Right hindlimb (tissue), 1 donor: ENCODE data around the gene IL22RA1.

Experiments used
- DNase-seq: peaks from one replicate; pipeline ENCODE4 v3.0.0-alpha.2; 2018

IL22RA1 gene

GRCh38 chr1:24111996-24112779 lies 30.8 kb downstream of the IL22RA1 start, which contains the start of gene MYOM3:
Gene MYOM3 (minus strand): TSS chr1:24112135. CDS start chr1:24108636, 3,499 bp downstream.
- DNase-seq, result peak; percentile 82

DNA sequence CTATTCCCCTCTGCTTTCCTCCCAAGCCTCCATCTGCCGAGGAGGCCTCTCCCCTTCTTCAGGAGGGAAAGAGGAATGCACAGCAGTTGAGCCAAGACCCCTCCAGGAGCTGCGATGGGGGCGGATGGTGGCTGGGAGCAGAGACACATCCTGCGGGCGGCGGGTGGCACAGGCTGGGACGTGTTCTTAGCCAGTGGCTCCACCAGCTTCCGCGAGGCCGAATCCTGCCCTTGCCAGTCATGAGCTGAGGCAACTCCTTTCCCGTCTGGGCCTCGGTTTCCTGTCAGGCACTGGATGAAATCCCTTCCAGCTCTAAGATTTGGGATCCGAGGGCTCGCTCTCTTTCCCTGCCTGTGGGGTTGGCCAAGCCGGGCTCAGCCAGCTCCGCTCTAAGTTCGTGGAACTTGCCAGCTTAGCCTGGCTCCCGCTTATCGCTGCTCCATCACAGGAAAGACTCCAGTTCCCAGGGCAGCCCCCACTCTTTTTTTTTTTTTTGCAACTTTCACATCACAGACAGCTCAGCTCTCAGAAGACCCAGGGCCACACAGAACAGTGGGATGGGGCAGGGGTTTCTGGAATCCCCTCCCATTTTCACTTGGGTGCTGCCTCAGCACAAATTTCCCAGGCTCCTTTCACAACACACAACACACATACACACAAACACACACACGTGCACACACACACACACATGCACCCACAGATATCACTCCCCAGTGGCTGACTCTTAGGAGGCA lies 31.5 kb downstream of the IL22RA1 start:
- DNase-seq, result no peak

DNA sequence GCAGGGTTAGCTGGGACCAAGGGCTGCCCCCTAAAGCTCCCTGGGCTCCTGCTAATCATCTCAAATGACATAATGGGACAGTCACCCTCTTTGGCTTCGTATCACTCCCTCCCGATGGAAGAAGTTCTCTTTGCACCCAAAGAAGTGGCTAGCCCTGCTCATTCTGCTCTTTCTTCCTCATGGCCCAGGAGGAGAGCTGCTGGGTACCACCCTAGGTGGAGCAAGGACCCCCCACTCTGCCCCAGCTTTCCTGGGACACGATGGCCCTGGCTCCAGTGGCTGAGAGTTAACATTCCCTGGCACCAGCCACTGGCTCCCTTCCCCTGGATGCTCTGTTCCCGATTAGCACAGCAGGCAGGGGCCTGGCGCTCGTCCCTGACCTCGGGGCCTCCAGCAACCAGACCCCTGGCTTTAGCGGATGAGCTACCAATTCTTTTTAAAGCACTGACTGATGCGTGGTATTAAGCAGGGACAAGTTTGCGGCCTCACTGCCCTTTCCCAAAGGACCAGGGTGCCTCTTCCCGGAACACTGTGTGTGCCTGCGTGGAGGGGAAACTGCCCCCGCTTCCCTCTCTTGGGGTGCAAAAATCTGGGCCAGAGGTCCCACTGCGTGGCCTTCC lies 32.2 kb downstream of the IL22RA1 start:
- peak; percentile 50 for DNase-seq

GRCh38 chr1:24109686-24110475 lies 33.1 kb downstream of the IL22RA1 start:
- no peak for DNase-seq

DNA sequence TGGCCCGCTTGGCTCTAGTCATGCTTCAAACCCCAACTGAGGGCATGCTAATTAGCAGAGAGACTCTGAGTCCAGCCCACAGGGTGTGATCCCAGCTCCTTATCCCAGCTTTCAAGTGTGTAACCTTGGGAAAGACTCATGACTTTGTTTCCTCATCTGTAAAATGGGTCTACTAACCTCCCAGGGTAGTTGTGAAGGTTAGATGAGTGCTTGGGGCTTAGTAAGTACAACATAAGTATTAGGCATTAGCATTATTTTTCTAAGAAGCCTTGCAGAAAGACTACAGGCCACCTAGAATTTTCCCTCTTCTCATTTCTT lies 33.8 kb downstream of the IL22RA1 start:
- no peak for DNase-seq

DNA sequence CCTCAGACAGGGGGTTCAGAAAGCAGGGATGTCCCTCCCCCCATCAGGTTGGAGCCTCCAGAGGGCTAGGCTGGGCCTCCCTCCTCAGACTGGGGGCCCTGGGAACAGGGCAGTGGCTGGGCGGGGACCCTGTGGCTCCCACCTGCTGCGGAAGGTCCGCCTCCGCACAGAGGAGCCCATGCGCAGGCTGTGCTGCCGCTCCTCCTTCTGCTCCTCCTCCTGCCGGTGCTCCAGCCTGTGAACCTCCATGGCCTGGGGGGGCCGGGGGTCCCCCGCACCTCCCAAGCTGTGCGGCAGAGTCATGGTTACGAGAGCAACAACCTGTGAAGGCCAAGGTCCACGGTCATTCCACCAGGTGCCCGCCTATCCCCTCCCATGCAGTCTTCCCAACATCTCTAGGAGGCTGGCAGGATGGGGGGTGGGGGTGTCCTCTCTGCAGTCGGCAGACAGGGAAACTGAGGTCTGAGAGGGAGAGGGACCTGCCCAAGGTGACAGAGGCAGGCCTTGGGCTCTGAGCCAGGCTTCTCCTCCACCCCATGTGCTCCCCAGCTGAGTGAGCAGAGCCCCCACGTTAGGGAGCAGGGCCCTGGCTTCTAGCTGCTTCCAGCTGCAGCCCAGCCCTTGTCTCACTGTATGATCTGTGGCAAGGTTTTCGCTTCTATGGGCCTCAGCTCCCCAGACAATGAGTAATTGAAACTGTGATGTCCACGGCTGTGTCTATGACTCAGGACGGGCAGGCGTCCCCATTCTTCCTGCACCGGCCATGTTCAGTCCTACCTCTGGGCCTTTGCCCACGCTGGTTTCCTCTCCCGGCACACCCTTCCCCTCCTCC lies 34.4 kb downstream of the IL22RA1 start:
- DNase-seq, result no peak

- no peak for DNase-seq
Measured at GRCh38 chr1:24107462-24108138, 35.3 kb downstream of the IL22RA1 start.

DNA sequence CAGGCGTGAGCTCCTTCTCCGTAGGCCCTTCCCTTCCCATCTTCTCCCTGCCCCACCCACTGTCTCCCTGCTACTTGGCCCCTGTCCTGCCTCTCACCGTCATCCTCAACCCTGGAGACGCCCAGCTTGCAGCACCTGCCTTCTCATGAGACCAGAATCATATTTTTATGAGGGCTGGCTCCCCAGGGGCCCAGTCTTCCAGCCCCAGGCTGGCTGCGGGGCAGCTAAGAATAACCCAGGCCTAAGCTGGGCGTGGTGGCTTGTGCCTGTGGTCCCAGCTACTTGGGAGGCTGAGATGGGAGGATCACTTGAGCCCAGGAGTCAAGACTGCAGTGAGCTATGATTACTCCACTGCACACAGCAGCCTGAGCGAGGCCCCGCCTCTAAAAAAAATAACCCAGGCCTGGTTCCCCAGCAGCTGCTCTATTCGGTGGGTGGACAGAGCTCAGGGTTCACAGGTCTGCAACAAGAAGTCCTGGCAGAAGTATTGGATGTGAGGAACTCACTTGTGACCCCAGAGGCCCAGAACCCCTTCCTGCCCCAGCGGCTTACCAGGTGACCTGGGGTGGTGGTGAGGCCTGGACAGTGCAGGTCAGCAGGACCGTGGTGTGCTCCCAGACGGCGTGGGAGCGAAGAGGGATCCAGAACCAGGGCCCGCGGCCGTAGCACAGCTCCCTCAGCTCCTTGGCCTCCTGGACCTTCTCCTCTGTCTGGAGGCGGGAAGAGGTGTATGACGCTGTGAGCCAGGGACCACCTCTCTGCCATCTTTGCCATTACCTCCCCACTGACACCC lies 37.4 kb downstream of the IL22RA1 start:
- DNase-seq, result no peak

- DNase-seq, result no peak
Measured at GRCh38 chr1:24104854-24105253, 38.1 kb downstream of the IL22RA1 start.

- DNase-seq, result no peak
Measured at GRCh38 chr1:24103879-24104278, 39.1 kb downstream of the IL22RA1 start.

DNA sequence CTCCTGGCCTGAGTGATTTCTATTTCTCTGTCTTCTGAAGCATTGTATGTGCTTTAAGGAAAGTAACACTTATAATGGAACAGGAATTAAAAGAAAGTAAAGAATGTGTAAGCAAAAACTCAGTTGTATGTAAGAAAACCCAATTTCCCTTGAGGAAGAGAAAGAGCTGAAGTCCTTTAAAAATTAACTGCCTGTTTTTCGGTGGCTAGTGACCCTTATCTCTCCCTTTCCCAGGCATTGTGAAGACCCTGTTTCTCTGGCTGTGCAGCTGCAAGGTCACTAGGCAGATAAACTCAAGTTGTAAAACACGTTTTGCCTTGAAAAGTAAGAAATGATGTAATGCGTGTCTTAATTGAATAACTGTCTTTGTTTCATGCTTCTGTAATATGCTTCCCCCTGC lies 39.5 kb downstream of the IL22RA1 start:
- DNase-seq, result no peak

DNA sequence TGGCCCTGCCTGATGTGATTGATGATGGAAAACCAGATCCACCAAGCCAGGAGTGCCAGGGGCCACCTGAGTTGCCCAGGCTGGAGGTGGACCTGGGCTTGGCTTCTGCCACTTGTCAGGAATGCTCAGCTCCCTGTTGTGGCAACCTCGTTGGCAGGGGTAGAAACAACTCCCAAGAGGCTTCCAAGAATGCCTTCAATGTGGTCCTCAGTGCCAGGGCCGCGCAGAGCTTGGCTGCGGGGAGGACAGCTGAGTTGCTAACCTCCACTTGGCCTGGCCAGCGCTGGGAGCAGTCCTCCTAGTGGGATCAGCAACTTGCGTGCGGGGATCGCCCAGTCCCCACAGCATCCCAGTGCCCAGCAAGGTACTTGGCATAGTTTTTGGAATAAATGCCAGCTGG lies 40.0 kb downstream of the IL22RA1 start:
- DNase-seq, result peak; percentile 59

DNA sequence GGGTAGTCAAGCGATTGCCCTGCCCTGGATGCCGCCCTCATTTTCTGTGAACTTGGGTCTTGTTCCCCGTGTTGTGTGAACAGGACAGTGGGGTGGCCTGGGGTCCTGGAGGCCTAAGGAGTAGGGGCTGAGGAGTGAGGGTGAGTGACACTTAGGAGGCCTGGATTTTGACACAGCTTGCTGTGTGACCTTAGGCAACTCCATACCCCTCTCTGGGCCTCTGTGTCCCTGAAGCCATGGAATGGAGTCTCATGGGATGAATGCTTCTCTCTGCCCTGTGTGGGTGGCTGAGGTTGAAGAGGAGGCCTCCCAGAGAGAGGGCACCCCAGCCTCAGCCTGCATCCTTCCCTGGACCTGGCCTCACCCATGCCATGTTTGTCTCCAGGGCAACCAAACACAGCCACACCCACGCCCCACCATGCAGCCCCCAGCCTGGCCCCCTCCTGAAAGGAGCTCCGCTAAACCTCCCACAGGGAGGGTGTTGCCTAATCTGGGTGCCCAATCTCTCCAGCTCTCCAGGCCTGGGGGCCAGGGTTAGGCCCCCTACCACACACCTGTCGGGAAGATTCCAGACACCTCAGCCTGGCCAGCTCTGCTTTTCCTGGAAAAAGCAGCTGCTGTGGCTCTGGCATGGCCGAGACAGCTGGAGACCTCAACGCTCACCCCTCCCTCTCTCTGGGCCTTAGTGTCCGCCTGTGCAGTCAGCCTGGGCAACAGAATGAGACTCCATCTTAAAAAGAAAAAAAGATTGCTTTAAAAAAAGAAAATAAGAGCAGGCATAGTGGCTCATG lies 40.9 kb downstream of the IL22RA1 start:
- peak; percentile 83 for DNase-seq

DNA sequence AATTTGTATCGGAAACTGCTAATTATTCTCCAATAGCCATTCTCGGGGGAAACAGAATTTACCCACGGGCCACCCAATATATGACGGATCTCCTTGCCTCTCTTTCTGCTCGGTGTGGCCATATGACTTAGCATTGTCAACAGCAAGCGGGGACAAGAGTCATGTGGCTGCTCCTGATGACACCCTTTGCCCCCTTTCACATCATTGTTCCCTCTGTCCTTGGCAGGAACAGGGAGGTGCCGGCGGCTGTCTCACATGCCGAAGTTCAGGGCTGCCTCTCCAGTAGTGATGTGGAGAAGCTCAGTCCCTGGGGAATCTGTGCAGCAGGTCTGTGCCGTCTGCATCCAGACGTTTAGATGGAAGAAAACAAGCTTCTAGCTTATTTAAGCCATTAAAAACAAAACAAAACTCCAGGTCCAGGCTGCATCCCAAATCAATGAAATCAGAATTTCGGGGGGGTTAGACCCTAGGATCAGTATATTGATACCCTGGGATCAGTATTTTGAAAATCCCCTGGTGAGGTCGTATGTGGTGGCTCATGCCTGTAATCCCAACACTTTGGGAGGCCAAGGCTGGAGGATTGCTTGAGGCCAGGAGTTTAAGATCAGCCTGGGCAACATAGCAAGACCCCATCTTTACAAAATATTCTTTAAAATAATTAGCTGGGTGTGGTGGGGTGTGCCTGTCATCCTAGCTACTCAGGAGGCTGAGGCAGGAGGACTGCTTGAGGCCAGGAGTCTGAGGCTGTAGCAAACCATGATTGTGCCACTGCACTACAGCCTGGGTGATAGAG lies 41.8 kb downstream of the IL22RA1 start:
- no peak for DNase-seq

DNA sequence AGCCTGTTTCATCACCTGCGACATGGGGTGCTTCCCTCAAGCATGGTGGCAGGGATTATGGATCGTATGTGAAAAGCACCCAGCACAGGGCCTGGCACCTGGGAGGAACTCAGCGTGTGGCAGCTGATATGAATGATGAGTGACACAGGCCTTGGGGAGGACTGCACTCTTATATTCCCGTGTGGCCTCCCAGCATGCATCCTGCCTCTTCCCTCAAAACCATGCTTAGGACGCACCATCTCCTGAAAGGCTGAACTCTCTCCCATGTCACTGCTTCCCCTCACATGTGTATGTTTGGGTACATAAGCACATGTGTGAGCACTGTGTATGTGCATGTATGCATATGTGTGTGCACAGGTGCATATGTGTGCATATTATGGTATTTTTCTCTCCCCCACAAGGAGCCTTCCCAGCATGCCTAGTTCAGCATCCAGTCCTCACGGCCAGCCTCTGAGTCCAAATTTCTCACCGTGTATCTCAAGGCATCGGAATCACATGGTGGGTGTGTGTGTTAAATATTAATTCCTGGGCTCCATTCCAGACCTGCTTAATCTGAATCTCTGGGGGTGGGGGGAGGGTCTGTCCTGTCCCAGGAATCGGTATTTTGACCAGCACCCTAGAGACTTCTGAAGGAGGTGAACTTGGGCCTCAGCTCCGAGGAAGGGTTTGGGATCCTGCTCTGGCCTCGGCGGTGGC lies 43.8 kb downstream of the IL22RA1 start:
- DNase-seq, result no peak

DNA sequence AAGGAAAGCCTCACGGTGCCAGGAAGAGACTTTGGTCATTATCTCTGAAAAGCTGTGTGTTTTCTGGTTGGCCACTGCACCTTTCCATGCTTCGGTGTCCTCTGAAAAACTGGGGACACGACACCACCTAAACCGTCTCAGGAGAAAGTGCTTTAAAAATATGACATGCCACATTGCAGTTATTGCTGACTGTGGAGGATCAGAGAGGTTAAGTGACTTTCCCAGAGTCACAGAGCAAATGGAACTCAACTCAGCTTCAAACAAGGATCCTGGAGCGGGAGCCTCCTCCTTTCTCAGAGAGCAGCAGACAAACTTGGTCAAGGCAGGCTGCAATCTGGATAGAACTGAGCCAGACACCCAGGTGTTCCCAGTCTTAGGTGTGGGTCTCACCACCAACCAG lies 44.8 kb downstream of the IL22RA1 start:
- DNase-seq, result no peak

GRCh38 chr1:24097663-24098062 lies 45.3 kb downstream of the IL22RA1 start:
- DNase-seq, result no peak

DNA sequence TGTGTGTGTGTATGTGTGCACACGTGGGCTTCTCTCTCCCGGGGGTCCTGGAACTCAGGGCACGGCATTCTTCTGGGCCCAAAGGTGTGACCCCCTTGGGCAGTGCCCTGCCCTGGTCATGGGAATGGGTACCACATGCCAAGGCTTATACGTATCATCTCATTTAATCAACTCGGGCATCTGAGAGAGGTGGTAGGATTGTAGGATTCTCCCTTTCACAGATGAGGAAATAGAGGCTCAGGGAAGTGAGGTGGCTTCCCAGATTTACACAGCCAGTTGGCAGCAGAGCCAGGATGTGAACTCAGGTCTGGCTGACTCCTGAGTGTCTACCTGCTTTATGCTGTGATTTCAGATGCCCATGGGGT lies 46.2 kb downstream of the IL22RA1 start:
- DNase-seq, result no peak
